Cardiac fibroblast (primary cell): Measurements from ENCODE around the gene ARHGEF11.

Experiments used
- DNase-seq, 2 donors: peaks; one replicate each; pipeline versions ENCODE4 v3.0.0 to v3.0.0-alpha.2; 2010; ENCODE audit warnings: low read depth in 2 of 2
- H3K4me3 ChIP-seq, 2 donors: replicated peaks in 1 of 2; 1 replicate in 1 of 2; 2 replicates in 1 of 2; pipeline ENCODE4 v1.5.1; 2011; ENCODE audit warnings: low read depth in 2 of 2, low read length in 2 of 2, mild to moderate bottlenecking in 2 of 2, moderate library complexity in 1 of 2
- TF ChIP-seq, protein P1 (sequence below): IDR thresholded peaks from one replicate; pipeline ENCODE4 v1.5.1; 2011; ENCODE audit warnings: low read depth, mild to moderate bottlenecking, low read length, inconsistent platforms

The ARHGEF11 gene

GRCh38 chr1:156896490-156897033 lies 149.0 kb downstream of the ARHGEF11 start:
- H3K4me3 ChIP-seq = peak overlapping the region in 1 of 2 donors; percentile 28
- TF ChIP-seq, protein P1, sequence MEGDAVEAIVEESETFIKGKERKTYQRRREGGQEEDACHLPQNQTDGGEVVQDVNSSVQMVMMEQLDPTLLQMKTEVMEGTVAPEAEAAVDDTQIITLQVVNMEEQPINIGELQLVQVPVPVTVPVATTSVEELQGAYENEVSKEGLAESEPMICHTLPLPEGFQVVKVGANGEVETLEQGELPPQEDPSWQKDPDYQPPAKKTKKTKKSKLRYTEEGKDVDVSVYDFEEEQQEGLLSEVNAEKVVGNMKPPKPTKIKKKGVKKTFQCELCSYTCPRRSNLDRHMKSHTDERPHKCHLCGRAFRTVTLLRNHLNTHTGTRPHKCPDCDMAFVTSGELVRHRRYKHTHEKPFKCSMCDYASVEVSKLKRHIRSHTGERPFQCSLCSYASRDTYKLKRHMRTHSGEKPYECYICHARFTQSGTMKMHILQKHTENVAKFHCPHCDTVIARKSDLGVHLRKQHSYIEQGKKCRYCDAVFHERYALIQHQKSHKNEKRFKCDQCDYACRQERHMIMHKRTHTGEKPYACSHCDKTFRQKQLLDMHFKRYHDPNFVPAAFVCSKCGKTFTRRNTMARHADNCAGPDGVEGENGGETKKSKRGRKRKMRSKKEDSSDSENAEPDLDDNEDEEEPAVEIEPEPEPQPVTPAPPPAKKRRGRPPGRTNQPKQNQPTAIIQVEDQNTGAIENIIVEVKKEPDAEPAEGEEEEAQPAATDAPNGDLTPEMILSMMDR = no peak
- DNase-seq = peak; percentile 87 to 94

GRCh38 chr1:156895927-156896326 lies 149.6 kb downstream of the ARHGEF11 start:
- TF ChIP-seq, protein P1 = no peak
- no peak overlapping the region for H3K4me3 ChIP-seq
- DNase-seq = peak in 1 of 2 donors; percentile 28

DNA sequence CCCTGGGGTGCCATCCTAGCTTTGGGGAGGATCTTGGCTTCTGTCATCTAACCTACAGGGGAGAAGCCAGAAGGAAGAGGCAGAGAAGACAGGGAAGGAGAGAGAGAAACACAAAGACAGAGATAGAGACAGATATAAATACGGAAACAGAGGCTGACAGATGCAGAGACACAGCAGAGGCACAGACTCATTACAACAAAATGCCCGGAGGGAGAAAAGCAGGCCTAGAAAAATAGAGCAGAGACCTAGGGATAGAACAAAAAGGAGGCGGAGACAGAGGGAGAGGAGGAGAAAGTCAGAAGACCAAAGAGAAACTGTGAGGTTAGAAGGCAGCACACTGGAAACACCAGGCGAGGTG lies 150.1 kb downstream of the ARHGEF11 start:
- DNase-seq = peak in 1 of 2 donors; percentile 59
- peak overlapping the region in 1 of 2 donors; percentile 68 for H3K4me3 ChIP-seq
- TF ChIP-seq, protein P1 = no peak

DNA sequence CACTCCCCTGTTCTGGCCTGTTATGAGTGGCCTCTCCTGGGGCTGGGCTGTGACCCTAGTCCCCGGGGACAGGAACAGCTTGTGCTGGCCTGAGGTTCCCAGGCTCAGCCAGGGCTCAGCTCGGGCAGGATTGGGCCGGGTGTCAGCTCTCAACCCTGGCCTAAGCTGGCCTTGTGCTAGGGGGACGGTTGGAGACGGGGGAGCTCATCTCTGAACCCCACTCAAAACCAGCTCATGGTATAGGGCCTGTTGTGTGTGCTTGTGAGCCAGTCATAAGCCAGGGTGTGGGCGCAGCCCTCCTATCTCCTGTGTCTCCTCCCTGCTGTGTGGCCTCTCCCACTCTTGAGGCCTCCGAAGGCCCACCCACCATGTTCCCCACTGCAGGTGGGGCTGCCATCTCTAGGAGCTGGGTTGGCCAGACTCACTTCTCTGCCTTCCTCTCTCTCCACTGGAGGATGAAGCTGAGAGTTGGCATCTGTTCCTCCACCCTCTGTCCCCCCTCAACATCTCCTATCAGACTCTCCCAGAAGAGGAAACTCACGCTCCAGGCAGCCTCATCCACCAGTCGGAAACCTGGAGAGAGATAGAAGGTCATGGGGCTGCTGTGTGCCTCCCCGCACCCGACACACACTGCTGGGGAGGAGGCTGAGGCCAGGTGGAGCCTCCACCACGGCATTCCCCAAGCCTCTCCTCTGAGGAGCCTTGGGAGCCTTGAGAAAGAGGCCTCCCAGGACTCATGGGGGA lies 150.7 kb downstream of the ARHGEF11 start:
- peak; percentile 61 to 63 for DNase-seq
- peak overlapping the region; percentile 59 to 68 for H3K4me3 ChIP-seq
- TF ChIP-seq, protein P1 = no peak

- TF ChIP-seq, protein P1 = no peak
- peak overlapping the region; percentile 59 to 68 for H3K4me3 ChIP-seq
- DNase-seq = peak in 1 of 2 donors; percentile 32
These were observed 151.5 kb downstream of the ARHGEF11 start for GRCh38 chr1:156894001-156894400.

DNA sequence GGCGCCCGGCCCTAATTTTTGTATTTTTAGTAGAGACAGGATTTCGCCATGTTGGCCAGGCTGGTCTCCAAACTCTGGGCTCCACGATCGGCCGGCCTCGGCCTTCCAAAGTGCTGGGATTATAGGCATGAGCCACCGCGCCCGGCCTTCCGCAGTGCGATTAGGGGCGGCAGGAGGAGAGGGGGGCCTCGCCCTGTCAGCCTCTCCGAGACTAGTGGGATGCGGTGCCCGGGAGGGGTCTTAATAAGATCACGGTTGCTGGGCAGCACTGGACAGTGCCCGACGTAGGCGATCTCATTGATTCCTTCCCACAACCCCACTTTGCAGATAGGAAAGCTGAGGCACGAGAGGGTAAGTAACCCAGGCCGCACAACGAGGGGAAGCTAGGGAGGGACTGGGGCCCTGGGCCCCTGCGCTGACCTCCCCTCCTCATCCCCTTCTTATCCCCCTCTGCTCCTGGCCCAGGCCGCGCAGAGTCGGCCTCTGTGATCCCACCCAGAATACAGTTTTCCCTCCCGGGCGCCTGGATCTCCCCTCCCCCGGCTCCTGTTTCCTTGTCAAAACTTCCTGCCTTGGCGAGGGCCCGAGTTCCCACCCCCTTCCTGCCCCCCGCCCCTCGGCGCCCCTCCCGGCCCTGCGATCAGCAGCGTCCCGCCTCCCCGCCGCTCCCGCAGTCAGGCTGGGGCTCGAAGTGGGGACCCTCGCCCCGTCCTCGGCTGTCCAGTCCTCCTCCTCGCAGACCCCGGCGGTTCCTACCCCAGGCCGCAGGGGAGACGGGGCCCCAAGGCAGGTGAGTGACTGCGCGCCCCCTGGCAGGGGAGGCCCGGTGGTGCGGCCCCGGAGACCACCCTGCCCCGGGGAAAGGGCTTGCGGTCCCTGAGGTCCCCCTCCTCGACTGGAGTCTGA lies 152.2 kb downstream of the ARHGEF11 start, which contains the start of gene PEAR1:
Gene PEAR1, plus strand, starts transcription at position 671 of the 906 bp plus-strand sequence. CDS start 10,209 bp downstream, outside the sequence.
- DNase-seq = peak; percentile 44 to 70
- TF ChIP-seq, protein P1 = no peak
- H3K4me3 ChIP-seq = peak within 1 kb of the TSS; percentile 59 to 68
